ENCODE data around the gene NPTX1. TPM values are rescaled to one million over a fixed set of nuclear protein-coding genes. Genes with fewer than 3 reads are reported as not detected.

Gene NPTX1
- total RNA-seq, 1 donor from 2014 or later, result 1.3 TPM

DNA sequence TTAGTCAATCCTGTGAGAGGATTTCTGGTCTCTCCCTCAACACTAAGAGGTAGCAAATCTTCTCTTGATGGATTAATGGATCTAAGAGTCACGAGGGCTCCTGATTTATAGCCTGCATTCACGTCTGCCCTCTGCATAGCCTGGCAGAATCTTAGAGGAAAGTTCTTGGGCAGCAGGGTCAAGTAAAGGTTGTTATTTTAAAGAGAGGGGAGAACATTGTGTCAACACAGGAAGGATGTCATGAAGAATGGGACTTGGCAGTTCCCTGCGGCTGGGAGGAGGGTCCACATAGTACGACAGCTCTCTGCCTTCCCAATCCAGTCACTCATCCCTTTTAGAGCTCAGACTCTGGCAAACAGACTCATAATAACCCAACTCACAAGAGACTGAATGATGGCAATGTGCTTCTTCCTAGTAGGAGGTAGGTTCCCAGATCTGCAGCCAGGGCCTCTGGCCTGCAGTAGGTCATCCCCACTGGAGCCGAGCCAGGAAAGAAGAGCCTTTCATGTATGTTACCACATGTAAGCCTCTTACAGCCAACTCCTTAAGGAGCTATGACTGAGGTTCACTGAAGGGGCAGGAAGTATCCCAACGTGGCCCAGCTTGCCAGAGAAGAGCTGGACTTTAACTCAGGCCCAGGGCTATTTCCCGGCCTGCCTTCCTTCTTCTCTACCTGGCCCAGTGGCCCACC, 42.8 kb upstream of the NPTX1 start:
- peak; percentile 52 for ATAC-seq

DNA sequence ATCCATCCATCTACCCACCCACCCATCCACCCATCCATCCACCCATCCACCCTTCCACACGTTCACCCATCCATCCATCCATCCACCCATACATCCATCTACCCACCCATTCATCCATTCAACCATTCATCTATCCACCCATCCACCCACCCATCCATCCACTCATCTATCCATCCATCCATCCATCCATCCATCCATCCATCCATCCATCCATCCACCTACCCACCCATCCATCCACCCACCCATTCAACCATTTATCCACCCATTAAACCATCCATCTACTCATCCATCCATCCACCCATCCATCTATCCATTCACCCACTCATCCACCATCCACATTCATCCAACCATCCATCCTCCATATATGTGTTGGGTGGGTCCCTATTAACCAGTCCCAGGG, 42.0 kb upstream of the NPTX1 start:
- H3K36me3 ChIP-seq, result no peaks in the 10 kb centered on the region
- DNase-seq, result no peak
- no peak for ATAC-seq
- no peaks in the 10 kb centered on the region for H3K9me3 ChIP-seq
- no peaks in the 10 kb centered on the region for H3K27me3 ChIP-seq
- H3K27ac ChIP-seq, result no peak overlapping the region
- H3K4me3 ChIP-seq, result no peak overlapping the region
- intact Hi-C loops (cut with DNase I), result no loop called here
- no peaks in the 10 kb centered on the region for H3K4me1 ChIP-seq
- TF ChIP-seq, protein P1, sequence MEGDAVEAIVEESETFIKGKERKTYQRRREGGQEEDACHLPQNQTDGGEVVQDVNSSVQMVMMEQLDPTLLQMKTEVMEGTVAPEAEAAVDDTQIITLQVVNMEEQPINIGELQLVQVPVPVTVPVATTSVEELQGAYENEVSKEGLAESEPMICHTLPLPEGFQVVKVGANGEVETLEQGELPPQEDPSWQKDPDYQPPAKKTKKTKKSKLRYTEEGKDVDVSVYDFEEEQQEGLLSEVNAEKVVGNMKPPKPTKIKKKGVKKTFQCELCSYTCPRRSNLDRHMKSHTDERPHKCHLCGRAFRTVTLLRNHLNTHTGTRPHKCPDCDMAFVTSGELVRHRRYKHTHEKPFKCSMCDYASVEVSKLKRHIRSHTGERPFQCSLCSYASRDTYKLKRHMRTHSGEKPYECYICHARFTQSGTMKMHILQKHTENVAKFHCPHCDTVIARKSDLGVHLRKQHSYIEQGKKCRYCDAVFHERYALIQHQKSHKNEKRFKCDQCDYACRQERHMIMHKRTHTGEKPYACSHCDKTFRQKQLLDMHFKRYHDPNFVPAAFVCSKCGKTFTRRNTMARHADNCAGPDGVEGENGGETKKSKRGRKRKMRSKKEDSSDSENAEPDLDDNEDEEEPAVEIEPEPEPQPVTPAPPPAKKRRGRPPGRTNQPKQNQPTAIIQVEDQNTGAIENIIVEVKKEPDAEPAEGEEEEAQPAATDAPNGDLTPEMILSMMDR (IDR thresholded peaks at IDR 0.05), result no peak

More for the DNA sequence above, 42.8 kb upstream of the NPTX1 start:
- Histone ChIP-seq H3K27me3 (no peaks in the 10 kb centered on the region), H3K4me1 (no peaks in the 10 kb centered on the region), H3K27ac (no peak overlapping the region), H3K4me3 (no peak overlapping the region), H3K36me3 (no peaks in the 10 kb centered on the region), H3K9me3 (no peaks in the 10 kb centered on the region)
- intact Hi-C loops (cut with DNase I), result no loop called here
- TF ChIP-seq, protein P1 (IDR thresholded peaks at IDR 0.05), result no peak
- no peak for DNase-seq

DNA sequence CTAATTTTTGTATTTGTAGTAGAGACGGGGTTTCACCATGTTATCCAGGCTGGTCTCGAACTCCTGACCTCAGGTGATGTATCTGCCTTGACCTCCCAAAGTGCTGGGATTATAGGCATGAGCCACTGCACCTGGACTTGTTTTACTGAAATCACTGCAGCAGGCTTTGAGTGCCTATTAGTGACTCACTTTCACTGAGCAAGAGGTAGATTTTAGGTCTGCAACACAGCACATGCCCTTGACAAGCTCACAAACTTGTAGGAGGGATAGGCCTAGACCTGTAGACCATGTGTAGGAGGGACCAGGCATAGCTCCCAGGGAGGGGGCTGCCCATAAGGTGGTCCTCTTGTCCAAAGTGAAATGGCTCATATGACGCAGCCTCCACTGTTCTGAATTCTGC, 41.2 kb upstream of the NPTX1 start:
- H3K36me3 ChIP-seq, result no peaks in the 10 kb centered on the region
- DNase-seq, result no peak
- H3K27ac ChIP-seq, result no peak overlapping the region
- no peaks in the 10 kb centered on the region for H3K4me1 ChIP-seq
- ATAC-seq, result no peak
- intact Hi-C loops (cut with DNase I), result no loop called here
- H3K9me3 ChIP-seq, result no peaks in the 10 kb centered on the region
- TF ChIP-seq, protein P1 (IDR thresholded peaks at IDR 0.05), result no peak
- no peaks in the 10 kb centered on the region for H3K27me3 ChIP-seq
- no peak overlapping the region for H3K4me3 ChIP-seq

DNA sequence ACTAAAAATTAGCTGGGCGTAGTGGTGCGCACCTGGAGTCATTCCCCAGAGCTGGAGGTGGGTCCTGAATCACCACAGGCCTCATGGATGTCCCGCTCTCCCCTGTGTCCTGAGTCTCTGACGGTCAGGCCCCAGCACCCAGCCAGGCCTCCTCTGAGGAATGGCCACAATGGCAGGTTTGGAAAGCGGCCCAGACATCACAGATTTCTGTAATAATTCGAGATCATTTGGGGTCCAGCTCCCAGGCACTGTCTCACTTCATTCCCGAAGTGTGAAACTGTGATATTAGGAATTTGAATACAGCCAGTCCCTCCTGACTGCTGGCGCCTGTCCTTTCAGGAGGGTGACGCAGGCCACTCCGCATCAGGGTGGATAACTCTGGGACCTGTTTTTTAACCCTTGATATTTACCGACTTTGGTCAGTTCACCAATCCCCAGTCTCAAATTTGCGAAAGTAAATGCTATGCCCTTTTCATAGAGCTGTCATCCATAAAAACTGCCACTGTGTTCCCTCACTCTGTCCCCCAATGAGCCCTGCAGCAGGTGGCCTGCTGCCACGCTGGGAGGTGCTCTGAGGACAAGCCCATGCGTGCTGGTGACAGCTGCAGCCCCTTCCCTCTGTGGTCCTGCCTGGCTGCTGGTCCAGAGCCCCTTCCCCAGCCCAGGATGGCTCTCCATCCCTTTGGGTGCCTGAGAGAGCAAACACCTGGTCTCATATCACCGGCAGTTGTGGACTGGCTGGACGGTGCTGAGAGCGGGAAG, 39.9 kb upstream of the NPTX1 start:
- TF ChIP-seq, protein P1 (IDR thresholded peaks at IDR 0.05), result no peak
- Histone ChIP-seq H3K36me3 (no peaks in the 10 kb centered on the region), H3K27me3 (peaks cover 4% of the 10 kb centered on the region), H3K4me1 (no peaks in the 10 kb centered on the region), H3K27ac (no peak overlapping the region), H3K9me3 (no peaks in the 10 kb centered on the region), H3K4me3 (no peak overlapping the region)
- intact Hi-C loops (cut with DNase I), result no loop called here
- ATAC-seq (no peak), DNase-seq (no peak)

DNA sequence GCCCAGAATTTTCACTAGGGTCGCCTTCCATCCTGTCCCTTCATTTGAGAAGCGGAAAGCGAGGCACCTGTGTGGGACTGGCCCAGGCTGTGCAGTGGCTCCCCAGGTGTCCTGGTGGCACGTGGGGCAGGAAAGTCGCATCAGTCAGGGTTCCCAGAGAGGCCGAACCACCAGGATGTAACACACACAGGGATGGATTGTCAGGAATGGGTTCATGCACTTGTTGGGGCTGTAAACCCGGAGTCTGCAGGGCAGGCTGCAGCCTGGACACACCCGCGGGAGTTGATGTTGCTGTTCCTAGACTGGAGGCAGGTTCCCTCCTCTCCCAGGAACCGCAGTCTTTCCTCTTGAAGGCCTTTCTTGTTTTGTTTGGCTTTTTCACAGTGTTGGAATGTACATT, 37.5 kb upstream of the NPTX1 start:
- Histone ChIP-seq H3K27ac (no peak overlapping the region), H3K4me3 (no peak overlapping the region), H3K27me3 (peaks cover 4% of the 10 kb centered on the region), H3K4me1 (no peaks in the 10 kb centered on the region), H3K36me3 (no peaks in the 10 kb centered on the region), H3K9me3 (no peaks in the 10 kb centered on the region)
- no peak for DNase-seq
- TF ChIP-seq, protein P1 (IDR thresholded peaks at IDR 0.05), result no peak
- no peak for ATAC-seq
- intact Hi-C loops (cut with DNase I), result no loop called here

Measured in upper lobe of right lung (tissue), 1 donor.